K562 (cell line): Measurements from ENCODE around the gene SYT14. TPM values are rescaled to one million over a fixed set of nuclear protein-coding genes. Genes with fewer than 3 reads are reported as not detected.

ENCODE experiments used
- ATAC-seq: fragments of 200-7000 bp; cut with Tn5 transposase; 3 replicates; pipeline ENCODE4 v1.9.1; 2020; ENCODE audit warnings: moderate library complexity
- BruUV-seq: library from RNA; stranded (reverse); fragments of 400-500 nt; replicated peaks from 2 replicates; lab custom pipeline; 2021; lab: Mats Ljungman, UMichigan
- CTCF ChIA-PET: fragments of 300-600 bp; formaldehyde crosslinking; extraction: SDS; loops from one replicate; lab custom pipeline; 2021; ENCODE audit warnings: low intra/inter-chr PET ratio; lab: Yijun Ruan, JAX
- POLR2A ChIA-PET: fragments of 300-600, 350-650 bp; sonication (Branson Sonifier 250); formaldehyde crosslinking; extraction: SDS; loops from one replicate; lab custom pipeline; 2021; ENCODE audit warnings: antibody characterized with exemption, inconsistent platforms; lab: Yijun Ruan, JAX
- DNase-seq, 4 experiments: peaks; one replicate each; pipeline versions ENCODE4 v3.0.0 to v3.0.0-alpha.2; 2011 to 2018; ENCODE audit warnings: low spot score in 3 of 4, mixed read lengths in 3 of 4; ENCODE audit errors: extremely low read depth in 1 of 4
- FAIRE-seq: peaks from 2 replicates; lab custom pipeline; 2011; peaks lifted over from hg19 to GRCh38; lab: Jason Lieb, UNC
- H2AFZ ChIP-seq: 2 replicates; pipeline ENCODE4 v1.6.0; 2011; ENCODE audit warnings: low read depth, low read length, control low read depth, inconsistent platforms
- H3K27ac ChIP-seq: fragments of 200-600 bp; 3 replicates; pipeline ENCODE4 v1.8.0; 2011; ENCODE audit warnings: low read depth, mild to moderate bottlenecking, control low read depth, inconsistent platforms, low read length, moderate library complexity, mixed read lengths; ENCODE audit errors: extremely low read depth
- H3K27me3 ChIP-seq, 2 experiments: fragments of 300-600 bp in 1 of 2; 2 replicates in 1 of 2; 3 replicates in 1 of 2; pipeline versions ENCODE4 v1.6.0 to v1.8.0; 2011; ENCODE audit warnings: inconsistent platforms in 2 of 2, low read length in 2 of 2, mild to moderate bottlenecking in 1 of 2, mixed read lengths in 1 of 2, moderate library complexity in 1 of 2; ENCODE audit not compliant: control insufficient read depth in 2 of 2, insufficient read depth in 2 of 2
- H3K36me3 ChIP-seq: fragments of 300-600 bp; 3 replicates; pipeline ENCODE4 v1.8.0; 2011; ENCODE audit warnings: mild to moderate bottlenecking, low read length, inconsistent platforms; ENCODE audit not compliant: control insufficient read depth, insufficient read depth
- H3K4me1 ChIP-seq, 2 experiments: fragments of 200-600 bp in 1 of 2; replicated peaks in 1 of 2; 2 replicates in 1 of 2; 3 replicates in 1 of 2; pipeline versions ENCODE4 v1.5.1 to v1.8.0; 2011; ENCODE audit warnings: inconsistent platforms in 2 of 2, low read length in 2 of 2, mild to moderate bottlenecking in 1 of 2, mixed read lengths in 1 of 2, moderate library complexity in 1 of 2; ENCODE audit not compliant: control insufficient read depth in 2 of 2, insufficient read depth in 2 of 2
- H3K4me2 ChIP-seq: 2 replicates; pipeline ENCODE4 v1.6.1; 2011; ENCODE audit warnings: low read length, control low read depth, inconsistent platforms, mixed read lengths; ENCODE audit not compliant: insufficient read depth
- H3K4me3 ChIP-seq: fragments of 200-600 bp; sonication (generic), shearing (Covaris generic); 2 replicates; pipeline ENCODE4 v1.5.1; 2016; ENCODE audit warnings: control low read depth, inconsistent platforms
- H3K79me2 ChIP-seq: fragments of 200-600 bp; 3 replicates; pipeline ENCODE4 v1.8.0; 2011; ENCODE audit warnings: low read length, inconsistent platforms; ENCODE audit not compliant: control insufficient read depth, insufficient read depth
- H3K9ac ChIP-seq, 2 experiments: 2 replicates each; pipeline versions ENCODE4 v1.6.0 to v1.6.1; 2011; ENCODE audit warnings: low read depth in 2 of 2, low read length in 2 of 2, control low read depth in 1 of 2, inconsistent platforms in 1 of 2, mild to moderate bottlenecking in 1 of 2, mixed read lengths in 1 of 2; ENCODE audit not compliant: insufficient read depth in 1 of 2
- H3K9me1 ChIP-seq: one replicate; pipeline ENCODE4 v1.6.0; 2011; ENCODE audit warnings: inconsistent platforms, mild to moderate bottlenecking, low read length, moderate library complexity; ENCODE audit not compliant: control insufficient read depth, insufficient read depth
- H3K9me3 ChIP-seq: replicated peaks from 2 replicates; pipeline ENCODE4 v1.5.1; 2011; ENCODE audit warnings: low read depth, low read length, inconsistent platforms; ENCODE audit not compliant: control insufficient read depth, insufficient read depth
- H4K20me1 ChIP-seq: replicated peaks from 2 replicates; pipeline ENCODE4 v1.6.1; 2011; ENCODE audit warnings: low read length, inconsistent platforms, mixed read lengths; ENCODE audit not compliant: control insufficient read depth, insufficient read depth
- DACH1 ChIP-seq: fragments of 450-650 bp; IDR thresholded peaks from 2 replicates; pipeline ENCODE4 v1.6.1; 2018; ENCODE audit not compliant: partially characterized antibody
- KLF6 ChIP-seq: fragments of 250-450 bp; sonication (Bioruptor Pico); IDR thresholded peaks from 2 replicates; pipeline ENCODE4 v1.4.0; 2020; ENCODE audit warnings: mild to moderate bottlenecking, moderate library complexity, borderline replicate concordance
- MED1 ChIP-seq: sonication (generic); formaldehyde crosslinking; IDR thresholded peaks from 2 replicates; pipeline ENCODE4 v1.8.1; 2023; ENCODE audit warnings: missing genetic modification reagents, borderline replicate concordance
- NRF1 ChIP-seq, 2 experiments: fragments of 450-650 bp; IDR thresholded peaks in 1 of 2; conservative IDR thresholded peaks in 1 of 2; 2 replicates each; pipeline ENCODE4 v1.6.1; 2014; ENCODE audit warnings: mild to moderate bottlenecking in 2 of 2
- SMAD4 ChIP-seq: fragments of 250-450 bp; sonication (Bioruptor Pico); conservative IDR thresholded peaks from 2 replicates; pipeline ENCODE4 v1.8.0; 2021; ENCODE audit warnings: inconsistent platforms, mild to moderate bottlenecking, moderate library complexity
- SPI1 ChIP-seq: IDR thresholded peaks from 2 replicates; pipeline ENCODE4 v1.6.1; 2011; ENCODE audit warnings: low read depth, low read length, control low read depth, borderline replicate concordance
- TAF7 ChIP-seq: fragments of 450-650 bp; IDR thresholded peaks from 2 replicates; pipeline ENCODE4 v1.6.1; 2016; ENCODE audit warnings: missing genetic modification characterization, missing compliant biosample characterization
- ZNF717 ChIP-seq: fragments of 250-450 bp; sonication (Bioruptor Pico); IDR thresholded peaks from 2 replicates; pipeline ENCODE4 v1.5.0; 2021
- WGBS: fragments of 100-300 bp; shearing (Covaris generic); methylation state at CpG from one replicate; pipeline ENCODE4 v1.1.6; 2016; ENCODE audit warnings: low coverage, mixed read lengths; ENCODE audit not compliant: insufficient coverage; ENCODE audit errors: missing lambda C conversion rate; 5-methylcytosine and 5-hydroxymethylcytosine counted together
- in situ Hi-C: fragments of 300-500 bp; cut with MboI; formaldehyde crosslinking; loops from 4 replicates; pipeline ENCODE4 v1.15.0; 2018; ENCODE audit warnings: inconsistent platforms, mixed read lengths
- intact Hi-C: fragments of 100-400 bp; cut with micrococcal nuclease; formaldehyde crosslinking; loops from 2 replicates; pipeline ENCODE4 v1.14.2; 2022
- polyA plus RNA-seq, 8 experiments: library from polyadenylated mRNA; depleted of rRNA in 4 of 8; stranded (reverse) in 5 of 8; unstranded in 3 of 8; fragments of >200 nt; fragmentation: Nextera tagmentation in 2 of 8; fragmentation: Illumina TruSeq in 1 of 8; extraction: Ambion mirVana in 2 of 8; extraction: Trizol in 1 of 8; gene quantifications; 2 replicates each; pipeline versions ENCODE4 v1.2.1 to v1.2.3, GENCODE V29; 2011 to 2014; ENCODE audit warnings: inconsistent platforms in 1 of 8, missing spikeins in 1 of 8
- total RNA-seq, 7 experiments: library from RNA; depleted of rRNA in 6 of 7; stranded (reverse); fragments of >200 nt in 6 of 7; fragmentation: Illumina TruSeq in 2 of 7; extraction: Trizol in 2 of 7; gene quantifications; 2 replicates each; pipeline versions ENCODE4 v1.2.1 to v1.2.3, GENCODE V29; 2011 to 2021; ENCODE audit warnings: low replicate concordance in 1 of 7
- TF ChIP-seq, protein P1 (sequence below): fragments of 250-450 bp; sonication (Bioruptor Pico); IDR thresholded peaks from 2 replicates; pipeline ENCODE4 v1.8.0; 2022; ENCODE audit warnings: inconsistent platforms, mild to moderate bottlenecking, moderate library complexity, borderline replicate concordance
- TF ChIP-seq, protein P2 (sequence below): fragments of 250-450 bp; sonication (Bioruptor Pico); IDR thresholded peaks from 2 replicates; pipeline ENCODE4 v1.4.0; 2020
- TF ChIP-seq, protein P3 (sequence below): sonication (generic); formaldehyde crosslinking; IDR thresholded peaks from 2 replicates; pipeline ENCODE4 v1.8.0; 2022; ENCODE audit warnings: mild to moderate bottlenecking, missing genetic modification reagents
- TF ChIP-seq, protein P4 (sequence below): fragments of 250-450 bp; sonication (Bioruptor Pico); IDR thresholded peaks from 2 replicates; pipeline ENCODE4 v1.8.0; 2021; ENCODE audit warnings: moderate library complexity, mild to moderate bottlenecking, inconsistent platforms
- TF ChIP-seq, protein P5 (sequence below), 2 experiments: fragments of 450-650 bp; IDR thresholded peaks; 2 replicates each; pipeline ENCODE4 v1.6.1; 2016

Gene SYT14
- total and polyA plus RNA-seq, 9 of the 15 experiments (the other 6 are each of a cell fraction or from before 2014, with no cell fraction given), result 0.01 to 0.04 TPM; not detected in 7

DNA sequence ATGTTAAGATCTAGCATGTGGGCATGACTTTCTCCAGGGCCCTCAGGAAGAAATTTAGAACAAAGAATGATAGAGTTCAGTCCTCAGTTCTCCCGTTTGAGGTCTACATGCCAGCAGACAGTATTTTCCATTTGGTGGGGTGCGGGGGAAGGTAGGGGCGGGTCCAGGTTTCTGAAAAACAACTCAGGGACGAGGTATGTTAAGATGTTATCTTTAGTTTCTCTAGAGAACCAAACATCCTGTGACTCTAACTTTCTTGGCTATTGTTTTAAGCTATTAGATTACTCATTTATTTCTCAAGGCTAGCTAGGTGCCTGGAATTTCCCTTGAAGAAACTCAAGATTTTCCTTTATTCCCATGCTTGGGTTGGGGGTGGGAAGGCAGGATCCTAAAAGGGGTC, 42.3 kb upstream of the SYT14 start (continued):
- TF ChIP-seq, protein P1, sequence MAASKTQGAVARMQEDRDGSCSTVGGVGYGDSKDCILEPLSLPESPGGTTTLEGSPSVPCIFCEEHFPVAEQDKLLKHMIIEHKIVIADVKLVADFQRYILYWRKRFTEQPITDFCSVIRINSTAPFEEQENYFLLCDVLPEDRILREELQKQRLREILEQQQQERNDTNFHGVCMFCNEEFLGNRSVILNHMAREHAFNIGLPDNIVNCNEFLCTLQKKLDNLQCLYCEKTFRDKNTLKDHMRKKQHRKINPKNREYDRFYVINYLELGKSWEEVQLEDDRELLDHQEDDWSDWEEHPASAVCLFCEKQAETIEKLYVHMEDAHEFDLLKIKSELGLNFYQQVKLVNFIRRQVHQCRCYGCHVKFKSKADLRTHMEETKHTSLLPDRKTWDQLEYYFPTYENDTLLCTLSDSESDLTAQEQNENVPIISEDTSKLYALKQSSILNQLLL (CRISPR knock-in tag), result no peak
- TF ChIP-seq ZNF717 (no peak), SMAD4 (CRISPR knock-in tag) (no peak)
- TF ChIP-seq, protein P2, sequence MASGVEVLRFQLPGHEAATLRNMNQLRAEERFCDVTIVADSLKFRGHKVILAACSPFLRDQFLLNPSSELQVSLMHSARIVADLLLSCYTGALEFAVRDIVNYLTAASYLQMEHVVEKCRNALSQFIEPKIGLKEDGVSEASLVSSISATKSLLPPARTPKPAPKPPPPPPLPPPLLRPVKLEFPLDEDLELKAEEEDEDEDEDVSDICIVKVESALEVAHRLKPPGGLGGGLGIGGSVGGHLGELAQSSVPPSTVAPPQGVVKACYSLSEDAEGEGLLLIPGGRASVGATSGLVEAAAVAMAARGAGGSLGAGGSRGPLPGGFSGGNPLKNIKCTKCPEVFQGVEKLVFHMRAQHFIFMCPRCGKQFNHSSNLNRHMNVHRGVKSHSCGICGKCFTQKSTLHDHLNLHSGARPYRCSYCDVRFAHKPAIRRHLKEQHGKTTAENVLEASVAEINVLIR (CRISPR knock-in tag), result no peak
- TF ChIP-seq, protein P3, sequence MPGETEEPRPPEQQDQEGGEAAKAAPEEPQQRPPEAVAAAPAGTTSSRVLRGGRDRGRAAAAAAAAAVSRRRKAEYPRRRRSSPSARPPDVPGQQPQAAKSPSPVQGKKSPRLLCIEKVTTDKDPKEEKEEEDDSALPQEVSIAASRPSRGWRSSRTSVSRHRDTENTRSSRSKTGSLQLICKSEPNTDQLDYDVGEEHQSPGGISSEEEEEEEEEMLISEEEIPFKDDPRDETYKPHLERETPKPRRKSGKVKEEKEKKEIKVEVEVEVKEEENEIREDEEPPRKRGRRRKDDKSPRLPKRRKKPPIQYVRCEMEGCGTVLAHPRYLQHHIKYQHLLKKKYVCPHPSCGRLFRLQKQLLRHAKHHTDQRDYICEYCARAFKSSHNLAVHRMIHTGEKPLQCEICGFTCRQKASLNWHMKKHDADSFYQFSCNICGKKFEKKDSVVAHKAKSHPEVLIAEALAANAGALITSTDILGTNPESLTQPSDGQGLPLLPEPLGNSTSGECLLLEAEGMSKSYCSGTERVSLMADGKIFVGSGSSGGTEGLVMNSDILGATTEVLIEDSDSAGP (CRISPR knock-in tag), result no peak

DNA sequence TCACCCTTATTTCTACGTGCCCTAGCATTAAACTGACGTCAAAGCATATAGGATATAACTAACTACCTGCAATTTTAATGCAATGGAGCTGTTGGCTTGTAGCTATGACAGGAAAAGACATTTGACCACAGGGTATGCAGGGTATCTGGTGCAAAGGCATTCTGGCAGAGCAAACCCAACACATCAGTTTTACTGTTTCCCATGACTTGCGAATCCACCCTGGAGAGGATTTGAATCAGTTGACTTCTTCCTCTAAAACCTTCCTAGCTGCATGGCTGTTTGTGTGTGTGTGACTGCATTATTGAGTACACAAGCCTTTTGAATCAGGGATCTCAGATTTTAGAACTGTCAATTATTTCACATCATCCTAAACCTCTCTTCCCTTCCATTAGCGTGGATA, 41.7 kb upstream of the SYT14 start:
- FAIRE-seq (no peak), DNase-seq (no peak), ATAC-seq (no peak)
- no peak overlapping the region for H3K4me3 ChIP-seq
- H3K79me2 ChIP-seq, result no peaks in the 10 kb centered on the region
- no peak overlapping the region for H3K4me2 ChIP-seq
- H3K4me1 ChIP-seq, result peaks cover 0 to 8% of the 10 kb centered on the region in 2 experiments; a peak in 1 of 5 replicates
- in situ Hi-C loops, result no loop called here
- no peaks in the 10 kb centered on the region for H3K9me3 ChIP-seq
- no peak overlapping the region for H3K9ac ChIP-seq
- BruUV-seq, result no TSS peak
- no peak overlapping the region for H3K27ac ChIP-seq
- WGBS, result 1% methylated on average over 4 of the region's 4 CpGs
- H3K27me3 ChIP-seq, result peaks cover 0 to 30% of the 10 kb centered on the region in 2 experiments; a peak in 3 of 5 replicates
- H3K9me1 ChIP-seq, result no peaks in the 10 kb centered on the region
- TF ChIP-seq, protein P4, sequence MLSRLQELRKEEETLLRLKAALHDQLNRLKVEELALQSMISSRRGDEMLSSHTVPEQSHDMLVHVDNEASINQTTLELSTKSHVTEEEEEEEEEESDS (CRISPR knock-in tag), result no peak
- TF ChIP-seq MED1 (no peak), TAF7 (no peak), DACH1 (no peak), NRF1 (conservative IDR thresholded peaks at IDR 0.05 in 1 of 2, IDR thresholded peaks at IDR 0.05 in 1 of 2) (no peak), KLF6 (CRISPR knock-in tag) (no peak), SPI1 (no peak)
- TF ChIP-seq, protein P5, sequence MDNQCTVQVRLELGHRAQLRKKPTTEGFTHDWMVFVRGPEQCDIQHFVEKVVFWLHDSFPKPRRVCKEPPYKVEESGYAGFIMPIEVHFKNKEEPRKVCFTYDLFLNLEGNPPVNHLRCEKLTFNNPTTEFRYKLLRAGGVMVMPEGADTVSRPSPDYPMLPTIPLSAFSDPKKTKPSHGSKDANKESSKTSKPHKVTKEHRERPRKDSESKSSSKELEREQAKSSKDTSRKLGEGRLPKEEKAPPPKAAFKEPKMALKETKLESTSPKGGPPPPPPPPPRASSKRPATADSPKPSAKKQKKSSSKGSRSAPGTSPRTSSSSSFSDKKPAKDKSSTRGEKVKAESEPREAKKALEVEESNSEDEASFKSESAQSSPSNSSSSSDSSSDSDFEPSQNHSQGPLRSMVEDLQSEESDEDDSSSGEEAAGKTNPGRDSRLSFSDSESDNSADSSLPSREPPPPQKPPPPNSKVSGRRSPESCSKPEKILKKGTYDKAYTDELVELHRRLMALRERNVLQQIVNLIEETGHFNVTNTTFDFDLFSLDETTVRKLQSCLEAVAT (IDR thresholded peaks at IDR 0.05), result no peak
- no peaks in the 10 kb centered on the region for H4K20me1 ChIP-seq
- no peak overlapping the region for H2AFZ ChIP-seq
- ChIA-PET CTCF (no interaction called here), POLR2A (interaction anchor here (0.5 kb wide), 1 partner anchor 1702 kb away, joined by 3 read pairs; no protein-coding TSS in a partner anchor)
- intact Hi-C loops, result no loop called here
- no peaks in the 10 kb centered on the region for H3K36me3 ChIP-seq
